KOPT-K1 (cell line): ENCODE results near the gene GLO1.

Experiments
- H3K27ac ChIP-seq: fragments of 200-600 bp; sonication (generic); 2 replicates; pipeline ENCODE4 v1.5.1; 2016; ENCODE audit warnings: antibody characterized with exemption, mild to moderate bottlenecking, low read depth, low read length; ENCODE audit not compliant: poor library complexity, severe bottlenecking
- H3K36me3 ChIP-seq: fragments of 200-600 bp; sonication (generic); 2 replicates; pipeline ENCODE4 v1.5.1; 2017; ENCODE audit warnings: antibody characterized with exemption, mild to moderate bottlenecking, low read length, moderate library complexity; ENCODE audit not compliant: insufficient read depth
- H3K9me3 ChIP-seq: fragments of 200-600 bp; sonication (generic); 2 replicates; pipeline ENCODE4 v1.5.1; 2017; ENCODE audit warnings: antibody characterized with exemption, low read length, mild to moderate bottlenecking; ENCODE audit not compliant: insufficient read depth, poor library complexity, severe bottlenecking

GLO1 gene

GRCh38 chr6:38702558-38703397, at the start of gene GLO1:
GLO1 (minus strand) TSS chr6:38703145; CDS start chr6:38703054, 91 bp downstream.
- Histone ChIP-seq H3K27ac (peak within 1 kb of the TSS; percentile 80), H3K9me3 (peaks cover 25% of the 10 kb centered on the region), H3K36me3 (peaks cover 16% of the 10 kb centered on the region)

GRCh38 chr6:38750968-38751615, 48.1 kb upstream of the GLO1 start:
- Histone ChIP-seq H3K9me3 (no peaks in the 10 kb centered on the region), H3K36me3 (no peaks in the 10 kb centered on the region), H3K27ac (no peak overlapping the region)

- Histone ChIP-seq H3K9me3 (no peaks in the 10 kb centered on the region), H3K27ac (no peak overlapping the region), H3K36me3 (no peaks in the 10 kb centered on the region)
These were observed 46.5 kb upstream of the GLO1 start for GRCh38 chr6:38749473-38749872.

- no peaks in the 10 kb centered on the region for H3K9me3 ChIP-seq
- no peaks in the 10 kb centered on the region for H3K36me3 ChIP-seq
- H3K27ac ChIP-seq: no peak overlapping the region
These were observed 36.6 kb upstream of the GLO1 start for GRCh38 chr6:38739532-38739931.

GRCh38 chr6:38738261-38738660, 35.3 kb upstream of the GLO1 start:
- Histone ChIP-seq H3K9me3 (no peaks in the 10 kb centered on the region), H3K36me3 (no peaks in the 10 kb centered on the region), H3K27ac (no peak overlapping the region)

GRCh38 chr6:38736951-38737350, 34.0 kb upstream of the GLO1 start:
- Histone ChIP-seq H3K9me3 (no peaks in the 10 kb centered on the region), H3K36me3 (no peaks in the 10 kb centered on the region), H3K27ac (no peak overlapping the region)

GRCh38 chr6:38730140-38730862, 27.4 kb upstream of the GLO1 start:
- H3K27ac ChIP-seq: no peak overlapping the region
- H3K36me3 ChIP-seq: no peaks in the 10 kb centered on the region
- H3K9me3 ChIP-seq: no peaks in the 10 kb centered on the region

- Histone ChIP-seq H3K27ac (no peak overlapping the region), H3K36me3 (no peaks in the 10 kb centered on the region)
These were observed 25.3 kb upstream of the GLO1 start for GRCh38 chr6:38728203-38728602.

GRCh38 chr6:38725414-38726183, 22.7 kb upstream of the GLO1 start:
- no peaks in the 10 kb centered on the region for H3K9me3 ChIP-seq
- no peak overlapping the region for H3K27ac ChIP-seq
- H3K36me3 ChIP-seq: no peaks in the 10 kb centered on the region

More at GRCh38 chr6:38728203-38728602, 25.3 kb upstream of the GLO1 start:
- no peaks in the 10 kb centered on the region for H3K9me3 ChIP-seq

GRCh38 chr6:38724343-38724742, 21.4 kb upstream of the GLO1 start:
- Histone ChIP-seq H3K9me3 (no peaks in the 10 kb centered on the region), H3K27ac (no peak overlapping the region), H3K36me3 (no peaks in the 10 kb centered on the region)

- H3K36me3 ChIP-seq: no peaks in the 10 kb centered on the region
- no peaks in the 10 kb centered on the region for H3K9me3 ChIP-seq
- H3K27ac ChIP-seq: no peak overlapping the region
These were observed 20.8 kb upstream of the GLO1 start for GRCh38 chr6:38723783-38724182.

- Histone ChIP-seq H3K9me3 (no peaks in the 10 kb centered on the region), H3K27ac (no peak overlapping the region), H3K36me3 (no peaks in the 10 kb centered on the region)
These were observed 19.9 kb upstream of the GLO1 start for GRCh38 chr6:38722727-38723334.

- Histone ChIP-seq H3K27ac (no peak overlapping the region), H3K9me3 (no peaks in the 10 kb centered on the region), H3K36me3 (no peaks in the 10 kb centered on the region)
These were observed 19.1 kb upstream of the GLO1 start for GRCh38 chr6:38722038-38722437.

GRCh38 chr6:38720295-38720694, 17.4 kb upstream of the GLO1 start:
- Histone ChIP-seq H3K9me3 (no peaks in the 10 kb centered on the region), H3K36me3 (no peaks in the 10 kb centered on the region), H3K27ac (no peak overlapping the region)
